ENCODE data around the gene TAF1. TPM values are rescaled to one million over a fixed set of nuclear protein-coding genes. Genes with fewer than 3 reads are reported as not detected.

The TAF1 gene
- total and polyA plus RNA-seq, 9 of the 15 experiments (the other 6 are each of a cell fraction or from before 2014, with no cell fraction given), result 6.4 to 45.1 (median 38.1) TPM

- TF ChIP-seq, protein P1, sequence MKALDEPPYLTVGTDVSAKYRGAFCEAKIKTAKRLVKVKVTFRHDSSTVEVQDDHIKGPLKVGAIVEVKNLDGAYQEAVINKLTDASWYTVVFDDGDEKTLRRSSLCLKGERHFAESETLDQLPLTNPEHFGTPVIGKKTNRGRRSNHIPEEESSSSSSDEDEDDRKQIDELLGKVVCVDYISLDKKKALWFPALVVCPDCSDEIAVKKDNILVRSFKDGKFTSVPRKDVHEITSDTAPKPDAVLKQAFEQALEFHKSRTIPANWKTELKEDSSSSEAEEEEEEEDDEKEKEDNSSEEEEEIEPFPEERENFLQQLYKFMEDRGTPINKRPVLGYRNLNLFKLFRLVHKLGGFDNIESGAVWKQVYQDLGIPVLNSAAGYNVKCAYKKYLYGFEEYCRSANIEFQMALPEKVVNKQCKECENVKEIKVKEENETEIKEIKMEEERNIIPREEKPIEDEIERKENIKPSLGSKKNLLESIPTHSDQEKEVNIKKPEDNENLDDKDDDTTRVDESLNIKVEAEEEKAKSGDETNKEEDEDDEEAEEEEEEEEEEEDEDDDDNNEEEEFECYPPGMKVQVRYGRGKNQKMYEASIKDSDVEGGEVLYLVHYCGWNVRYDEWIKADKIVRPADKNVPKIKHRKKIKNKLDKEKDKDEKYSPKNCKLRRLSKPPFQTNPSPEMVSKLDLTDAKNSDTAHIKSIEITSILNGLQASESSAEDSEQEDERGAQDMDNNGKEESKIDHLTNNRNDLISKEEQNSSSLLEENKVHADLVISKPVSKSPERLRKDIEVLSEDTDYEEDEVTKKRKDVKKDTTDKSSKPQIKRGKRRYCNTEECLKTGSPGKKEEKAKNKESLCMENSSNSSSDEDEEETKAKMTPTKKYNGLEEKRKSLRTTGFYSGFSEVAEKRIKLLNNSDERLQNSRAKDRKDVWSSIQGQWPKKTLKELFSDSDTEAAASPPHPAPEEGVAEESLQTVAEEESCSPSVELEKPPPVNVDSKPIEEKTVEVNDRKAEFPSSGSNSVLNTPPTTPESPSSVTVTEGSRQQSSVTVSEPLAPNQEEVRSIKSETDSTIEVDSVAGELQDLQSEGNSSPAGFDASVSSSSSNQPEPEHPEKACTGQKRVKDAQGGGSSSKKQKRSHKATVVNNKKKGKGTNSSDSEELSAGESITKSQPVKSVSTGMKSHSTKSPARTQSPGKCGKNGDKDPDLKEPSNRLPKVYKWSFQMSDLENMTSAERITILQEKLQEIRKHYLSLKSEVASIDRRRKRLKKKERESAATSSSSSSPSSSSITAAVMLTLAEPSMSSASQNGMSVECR (CRISPR knock-in tag; IDR thresholded peaks at IDR 0.05), result no peak
- TF ChIP-seq MEF2D (tag; conservative IDR thresholded peaks at IDR 0.05; ENCODE audit: low read depth), result 0 out of 2 replicates have a peak, but pooled peaks have one; percentile 13
- TF ChIP-seq PTRF (tag; IDR thresholded peaks at IDR 0.05), result no peak
- no peak for TF ChIP-seq EP400 (IDR thresholded peaks at IDR 0.05)
- TF ChIP-seq ZFP36 (IDR thresholded peaks at IDR 0.05; ENCODE audit: low read depth, low read length, partially characterized antibody), result no peak
- TF ChIP-seq RNF2 (IDR thresholded peaks at IDR 0.05), result no peak; the same call in 1 of the 2 replicates
- TF ChIP-seq ZFPM2 (CRISPR knock-in tag; IDR thresholded peaks at IDR 0.05), result no peak
- TF ChIP-seq ETS1 (conservative IDR thresholded peaks at IDR 0.05; ENCODE audit: control insufficient read depth, low read depth, low read length), result no peak
- TF ChIP-seq PHF8 (IDR thresholded peaks at IDR 0.05; ENCODE audit: borderline replicate concordance, low read length), result peak; percentile 63
- peak; percentile 64 for TF ChIP-seq ZNF121 (CRISPR knock-in tag; conservative IDR thresholded peaks at IDR 0.05)
- TF ChIP-seq IRF9 (tag; IDR thresholded peaks at IDR 0.05), result no peak
- peak; percentile 72 for TF ChIP-seq RBFOX2 (IDR thresholded peaks at IDR 0.05; ENCODE audit: low read depth, low read length)
- TF ChIP-seq HDAC1 (IDR thresholded peaks at IDR 0.05), result peak in 1 of 2 experiments; percentile 80; a peak in 2 of 4 replicates
- peak; percentile 29; the same call in 1 of the 2 replicates for TF ChIP-seq NFRKB (IDR thresholded peaks at IDR 0.05; ENCODE audit: low read depth)
These were observed 742 bp upstream of the TAF1 start (continued) for GRCh38 chrX:71365356-71365874.

All from K562 (cell line).